Femur (tissue), 1 donor: ENCODE measurements around the gene PHACTR3.
"Not testable (repeated sequence)": the region's sequence is repeated elsewhere in the genome, so short reads cannot be mapped to it uniquely, and the experiment has no call there.

ENCODE experiments used
- DNase-seq: peaks from one replicate; pipeline ENCODE4 v3.0.0-alpha.2; 2017

PHACTR3 gene

DNA sequence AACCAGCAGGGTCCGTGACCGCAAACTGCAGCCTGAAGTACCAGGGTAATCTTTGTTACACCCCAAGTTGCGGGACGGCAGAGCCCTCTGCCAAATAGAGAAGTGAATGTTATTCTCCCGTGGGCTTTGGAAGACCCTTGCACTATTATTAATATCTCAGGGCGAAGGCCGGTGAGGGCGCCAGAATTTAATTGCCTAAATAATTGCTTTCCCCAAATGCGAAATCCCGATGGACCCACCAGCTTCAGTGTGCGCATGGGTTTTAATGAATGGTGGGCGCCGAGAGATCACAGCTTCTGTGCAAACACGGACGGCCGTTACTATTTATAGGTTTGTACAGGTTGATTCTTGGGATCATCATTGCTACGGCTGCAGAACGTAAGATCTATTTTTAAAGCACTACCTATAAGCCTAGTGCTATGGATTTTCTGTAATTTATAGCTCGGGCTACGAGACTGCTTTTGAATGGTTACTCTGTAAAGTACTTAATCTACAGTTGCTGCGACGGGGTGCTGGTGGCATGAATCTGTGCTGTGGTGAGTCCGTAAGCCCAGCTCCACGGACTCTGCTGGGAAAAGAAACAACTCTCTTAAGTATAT lies 15.2 kb upstream of the PHACTR3 start:
- DNase-seq = no peak

- DNase-seq = no peak
These were observed 13.3 kb upstream of the PHACTR3 start for GRCh38 chr20:59591061-59591460.

DNA sequence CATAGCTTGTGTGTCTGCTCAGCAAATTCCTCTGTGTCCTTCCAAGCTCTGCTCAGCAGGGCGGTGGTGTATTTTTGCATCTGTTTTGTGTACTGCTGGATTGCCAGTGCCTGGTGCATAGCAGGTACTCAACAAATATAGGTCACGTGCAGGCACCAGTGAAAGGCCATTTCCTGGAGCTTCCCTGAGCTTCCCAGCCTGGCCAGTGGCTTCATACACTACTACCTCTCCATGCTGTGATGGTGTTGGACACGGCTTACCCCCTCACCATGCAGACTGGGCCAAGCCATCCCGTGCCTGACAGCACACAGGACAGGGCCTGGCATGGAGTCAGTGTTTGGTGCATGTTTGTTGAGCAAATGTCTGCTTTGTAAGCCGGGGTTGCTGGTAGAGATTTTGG lies 7.7 kb upstream of the PHACTR3 start:
- no peak for DNase-seq

DNA sequence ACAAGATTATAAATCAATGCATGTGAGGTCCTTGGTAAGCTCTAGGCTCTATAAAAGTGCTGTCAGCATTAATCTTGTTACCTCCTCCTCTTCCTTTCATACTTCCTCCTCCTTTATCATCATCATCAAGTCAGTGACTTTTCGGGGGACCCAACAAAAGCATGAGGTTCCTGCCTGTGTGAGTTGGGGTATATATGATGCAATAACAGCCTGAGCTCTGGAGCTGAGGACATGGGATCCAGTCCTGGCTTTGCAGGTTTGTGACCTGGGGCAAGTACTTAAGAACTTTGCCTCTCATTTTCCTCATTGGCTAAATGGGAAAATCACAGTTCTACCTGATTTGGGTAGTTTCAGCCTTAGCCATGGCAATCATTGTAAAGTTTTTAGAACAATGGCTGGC lies 7.1 kb upstream of the PHACTR3 start:
- DNase-seq = no peak

DNA sequence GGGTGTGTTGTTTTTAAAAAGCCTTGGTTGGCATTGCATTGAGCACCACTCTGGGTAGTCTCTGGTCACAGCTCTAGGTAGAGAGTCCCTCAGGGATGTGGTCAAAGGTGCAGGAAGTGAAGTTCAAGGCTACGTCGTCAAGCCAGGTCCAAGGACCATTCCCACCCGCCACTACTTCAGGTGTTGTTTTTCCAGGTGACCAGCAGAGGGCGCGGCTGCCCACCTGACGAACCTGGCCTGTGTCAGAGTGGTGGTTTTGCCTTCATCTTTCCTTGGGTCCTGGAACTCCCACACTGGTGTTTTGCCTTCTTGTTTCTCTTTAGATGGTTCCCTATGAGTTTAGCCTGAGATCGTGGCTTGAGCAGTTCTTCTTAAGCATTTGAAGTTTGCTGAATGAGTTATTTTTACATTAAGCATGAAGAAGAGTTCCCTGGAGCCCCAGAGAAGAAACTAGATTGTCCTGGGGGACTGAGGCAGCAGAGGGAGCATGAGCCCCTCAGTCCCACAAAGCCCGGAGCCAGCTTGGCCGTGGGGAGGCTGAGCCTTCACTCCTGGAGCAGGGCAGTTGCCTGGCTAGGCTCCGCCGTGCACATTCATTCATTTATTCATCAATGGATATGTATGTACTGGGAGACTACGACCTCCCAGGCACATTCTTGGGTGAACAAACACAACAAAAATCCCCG lies 5.6 kb upstream of the PHACTR3 start:
- DNase-seq = peak; percentile 66

DNA sequence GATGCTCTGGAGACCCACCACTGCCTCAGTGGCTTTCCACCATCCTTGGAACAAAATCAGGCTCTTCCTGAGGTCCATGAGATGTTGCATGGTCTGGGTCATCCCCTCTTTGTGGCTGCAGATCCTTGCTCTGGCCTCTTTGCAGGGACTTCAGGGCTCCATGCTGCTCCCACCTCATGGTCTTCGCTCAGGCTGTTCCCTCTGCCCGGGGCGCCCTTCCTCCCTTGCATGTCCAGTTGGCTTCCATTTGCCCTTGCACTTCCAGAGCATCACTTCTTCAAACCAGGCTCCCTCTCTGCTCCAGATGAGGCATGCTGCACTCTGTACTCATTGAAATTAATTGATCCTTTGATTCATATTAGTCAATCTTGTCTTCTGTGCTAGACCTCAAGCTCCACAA lies 4.4 kb upstream of the PHACTR3 start:
- no peak for DNase-seq

- no peak for DNase-seq
These were observed 3.9 kb upstream of the PHACTR3 start for GRCh38 chr20:59600472-59600871.

- no peak for DNase-seq
These were observed 1.7 kb upstream of the PHACTR3 start for GRCh38 chr20:59602546-59603080.

GRCh38 chr20:59603176-59603575 lies 1.2 kb upstream of the PHACTR3 start:
- DNase-seq = no peak

DNA sequence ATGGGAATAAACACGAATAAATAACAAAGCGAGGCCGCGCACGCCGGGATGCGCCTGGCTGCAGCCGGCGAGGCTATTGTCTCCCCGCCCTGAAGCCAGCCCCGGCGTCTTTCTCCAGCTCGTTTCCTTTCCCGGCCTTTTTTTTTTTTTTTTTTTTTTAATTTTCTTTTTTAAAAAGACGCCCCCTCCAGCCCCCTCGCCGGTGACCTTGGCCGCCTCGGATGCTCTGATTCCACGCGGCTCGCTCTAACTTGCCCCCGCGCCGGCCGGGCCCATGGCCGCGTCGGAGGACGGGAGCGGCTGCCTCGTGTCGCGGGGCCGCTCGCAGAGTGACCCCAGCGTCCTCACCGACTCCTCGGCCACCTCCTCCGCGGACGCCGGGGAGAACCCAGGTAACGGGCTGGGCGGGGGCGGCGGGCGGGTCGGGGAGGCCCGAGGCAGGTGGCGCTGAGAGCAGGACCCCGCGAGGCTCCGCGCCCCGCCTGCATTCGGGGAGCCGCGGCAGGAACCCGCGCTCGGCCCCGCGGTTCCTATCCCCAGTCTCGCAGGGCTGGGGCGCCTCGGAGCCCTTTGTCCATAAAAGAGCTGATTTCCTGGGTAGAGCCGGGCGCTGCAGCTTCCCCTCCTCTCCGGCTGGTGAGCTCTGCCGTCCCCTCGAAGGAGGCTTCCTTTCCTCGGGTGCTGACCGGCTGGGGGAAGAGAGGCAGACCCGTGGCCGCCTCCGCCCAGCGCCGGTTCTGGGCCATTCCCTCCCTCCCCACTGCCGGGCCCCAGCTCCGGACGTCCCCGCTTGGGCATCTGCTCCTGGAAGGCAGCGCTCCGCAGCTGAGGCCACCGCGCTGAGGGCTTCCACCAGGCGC lies 631 bp downstream of the PHACTR3 start:
- peak; percentile 29 for DNase-seq

DNA sequence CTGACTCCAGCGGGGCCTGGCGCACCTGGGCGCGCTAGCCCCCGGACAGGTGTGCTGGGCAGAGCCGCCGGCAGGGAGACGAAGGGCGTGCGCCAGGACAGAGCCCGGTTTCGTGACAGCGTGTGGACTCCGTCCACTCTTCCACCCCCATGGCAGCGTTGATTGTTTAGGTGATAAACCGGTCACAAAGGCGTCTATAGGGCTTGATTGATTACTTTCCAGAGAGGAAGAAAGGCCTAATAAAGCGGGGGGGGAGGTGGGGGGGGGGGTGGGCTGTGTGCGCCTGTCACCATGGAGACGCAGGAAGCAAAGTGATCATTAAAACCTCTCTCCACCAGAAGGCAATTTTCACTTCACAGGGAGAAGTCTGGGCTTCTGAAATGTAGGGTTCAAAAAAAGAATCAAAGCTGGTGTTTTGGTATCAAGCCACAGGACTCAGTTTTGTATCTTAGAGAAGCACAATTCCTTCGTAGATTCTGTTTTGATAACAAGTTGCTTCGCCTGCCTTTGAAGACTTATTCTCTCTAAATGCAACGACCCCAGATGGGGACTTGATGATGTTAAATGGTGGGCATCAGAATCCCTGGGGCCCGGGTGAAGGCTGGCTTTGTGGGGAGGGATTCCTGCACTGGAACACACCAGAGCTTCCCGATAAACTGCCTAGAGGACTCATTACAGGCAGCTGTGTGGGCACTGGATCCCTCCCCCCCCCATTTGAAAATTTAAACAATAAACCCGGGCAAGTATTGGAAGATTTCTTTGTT lies 1.4 kb downstream of the PHACTR3 start:
- DNase-seq = no peak

DNA sequence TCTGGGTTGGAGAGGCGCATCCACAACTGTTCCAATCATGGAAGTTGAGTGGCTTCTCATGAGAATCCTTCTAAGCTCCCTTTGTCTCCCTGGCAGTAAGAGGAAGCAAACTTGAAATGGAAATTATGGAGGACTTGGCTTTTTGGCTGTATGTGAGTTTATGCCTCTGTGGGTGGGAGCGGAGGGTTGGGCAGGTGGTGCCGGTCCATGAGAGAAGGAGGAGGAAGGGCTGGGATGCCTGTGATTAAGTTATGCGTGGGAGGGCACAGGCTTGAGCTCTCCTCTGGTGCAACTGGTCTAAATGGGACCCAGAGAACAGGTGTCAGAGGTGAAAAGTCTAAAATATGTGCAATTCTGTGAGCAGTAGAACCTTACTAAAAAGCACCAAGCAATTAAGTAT lies 2.2 kb downstream of the PHACTR3 start:
- DNase-seq = no peak

GRCh38 chr20:59608396-59608795 lies 4.1 kb downstream of the PHACTR3 start:
- DNase-seq = no peak

DNA sequence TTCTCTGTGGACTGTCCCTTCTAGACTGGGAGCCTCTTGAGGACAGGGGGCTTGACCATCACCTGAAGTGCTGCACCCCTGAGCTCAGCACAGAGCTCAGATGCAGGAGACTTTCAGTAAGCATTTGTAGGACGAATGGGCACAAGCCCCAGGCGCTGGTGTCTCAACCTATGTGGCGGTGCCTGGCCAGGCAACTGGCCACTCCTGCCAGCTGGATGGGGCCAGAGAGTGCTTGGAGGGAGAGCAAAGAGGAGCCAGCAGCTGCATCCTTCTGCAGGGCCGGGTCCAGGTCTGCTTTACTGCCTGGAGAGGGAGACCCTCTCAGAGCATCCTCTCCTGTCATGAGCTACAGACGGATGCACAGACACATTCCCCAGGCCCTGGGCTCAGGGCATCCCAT lies 4.5 kb downstream of the PHACTR3 start:
- no peak for DNase-seq

DNA sequence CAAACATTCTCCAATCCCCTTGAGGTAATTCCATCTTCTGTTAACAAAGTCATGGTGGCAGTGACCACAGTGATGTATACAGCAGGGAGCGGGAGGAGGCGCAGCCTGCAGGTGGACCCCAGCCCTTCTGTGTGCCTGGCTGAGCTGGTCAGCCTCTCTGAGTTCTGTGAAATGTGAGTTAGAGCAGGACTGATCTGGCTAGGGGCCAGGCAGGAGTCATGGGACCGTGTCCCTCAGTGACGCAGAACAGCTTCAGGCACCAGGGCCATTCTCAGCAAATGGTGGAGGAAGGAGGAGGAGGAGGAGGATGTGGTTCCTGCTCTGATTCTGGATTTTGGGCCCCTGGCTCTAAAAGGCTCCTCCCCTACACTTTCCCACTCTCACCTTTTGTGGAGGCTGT lies 6.9 kb downstream of the PHACTR3 start:
- DNase-seq = no peak

DNA sequence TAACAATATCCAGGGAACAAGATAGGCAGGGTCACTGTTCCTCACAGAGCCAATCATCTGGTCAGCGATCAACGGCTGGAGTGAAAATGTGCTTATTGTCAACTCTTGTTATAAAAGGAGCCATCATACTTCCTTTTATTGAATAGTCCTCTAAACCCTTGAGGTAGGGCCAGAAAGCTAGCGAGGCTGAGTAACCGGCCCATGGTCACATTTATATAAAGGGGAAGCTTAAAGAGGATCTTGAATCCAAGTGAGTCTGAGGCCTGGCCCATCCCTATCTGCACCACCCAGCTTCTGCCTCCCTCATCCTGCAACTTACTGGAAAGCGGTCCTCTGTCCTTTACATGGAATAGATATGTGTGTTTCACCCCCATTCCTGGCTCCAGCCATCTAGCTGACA lies 9.5 kb downstream of the PHACTR3 start:
- no peak for DNase-seq

- DNase-seq = no peak
These were observed 10.4 kb downstream of the PHACTR3 start for GRCh38 chr20:59614714-59615113.

GRCh38 chr20:59616306-59616705 lies 12.0 kb downstream of the PHACTR3 start:
- no peak for DNase-seq

DNA sequence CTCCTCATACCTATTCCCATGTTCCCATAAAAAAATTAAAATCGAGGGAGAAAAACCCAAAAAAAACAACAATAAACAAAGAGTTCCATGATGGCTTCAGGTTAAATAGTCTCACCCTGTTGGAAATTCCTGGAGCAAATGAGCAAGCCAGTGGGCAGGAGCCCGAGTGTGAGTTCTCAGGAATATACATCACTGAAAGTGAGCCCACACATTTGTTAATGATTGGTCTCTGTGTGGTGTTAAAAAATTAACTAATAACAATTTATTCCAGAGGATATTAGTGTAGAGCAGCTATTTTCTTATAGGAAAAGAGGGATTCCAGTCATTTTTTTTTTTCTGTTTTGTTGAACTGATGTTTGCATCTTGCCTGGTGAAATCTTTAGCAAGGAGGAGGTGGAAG lies 12.9 kb downstream of the PHACTR3 start:
- no peak for DNase-seq

GRCh38 chr20:59618131-59618530 lies 13.8 kb downstream of the PHACTR3 start:
- DNase-seq = no peak

DNA sequence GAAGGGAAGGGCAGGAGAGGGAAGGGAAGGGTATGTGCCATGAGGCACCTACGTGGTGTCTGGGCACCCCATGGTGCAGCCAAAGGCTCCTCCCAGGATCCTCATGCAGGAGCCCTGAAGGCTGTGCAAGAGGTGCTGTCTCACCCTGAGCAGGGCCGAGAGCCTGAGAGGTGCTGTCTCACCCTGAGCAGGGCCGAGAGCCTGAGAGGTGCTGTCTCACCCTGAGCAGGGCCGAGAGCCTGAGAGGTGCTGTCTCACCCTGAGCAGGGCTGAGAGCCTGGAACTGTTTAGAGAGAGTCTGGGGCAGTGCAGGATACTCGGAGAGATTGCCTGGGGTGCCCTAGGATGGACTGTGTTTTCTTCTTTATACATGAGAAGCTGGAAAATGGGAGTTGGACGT lies 14.2 kb downstream of the PHACTR3 start:
- not testable (repeated sequence) for DNase-seq

DNA sequence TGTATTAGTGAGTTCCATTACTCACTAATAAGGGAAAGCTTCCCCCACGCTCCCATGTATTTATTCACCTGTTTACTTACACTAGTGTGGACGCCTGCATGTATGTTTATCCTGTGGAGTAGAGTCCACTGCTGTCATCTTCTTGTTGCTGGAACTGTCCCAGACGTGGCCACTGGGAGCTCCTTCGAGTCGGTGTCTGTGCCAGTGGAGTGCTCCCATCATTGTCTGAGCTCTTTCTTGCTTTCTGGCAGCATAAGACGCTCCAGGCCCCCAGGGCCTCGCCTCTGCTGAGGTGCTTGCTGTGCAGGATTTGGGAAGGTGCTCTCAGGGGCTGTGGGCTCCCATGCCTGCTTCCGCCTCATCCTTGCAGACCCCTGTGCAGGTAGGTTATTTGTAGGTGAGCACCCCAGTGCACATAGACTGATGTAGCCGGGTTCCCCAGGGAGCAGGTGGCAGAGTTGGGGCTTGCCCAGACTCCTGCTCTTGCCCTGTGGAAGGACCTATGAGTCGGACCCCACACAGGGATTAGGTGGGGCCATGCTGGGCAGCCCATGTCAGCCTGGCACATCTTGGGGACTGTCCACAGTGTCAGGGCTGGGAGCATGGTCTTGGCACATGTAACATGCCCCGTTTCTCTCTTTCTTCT lies 16.6 kb downstream of the PHACTR3 start:
- no peak for DNase-seq
